ENCODE measurements around the gene SORL1.

DNA sequence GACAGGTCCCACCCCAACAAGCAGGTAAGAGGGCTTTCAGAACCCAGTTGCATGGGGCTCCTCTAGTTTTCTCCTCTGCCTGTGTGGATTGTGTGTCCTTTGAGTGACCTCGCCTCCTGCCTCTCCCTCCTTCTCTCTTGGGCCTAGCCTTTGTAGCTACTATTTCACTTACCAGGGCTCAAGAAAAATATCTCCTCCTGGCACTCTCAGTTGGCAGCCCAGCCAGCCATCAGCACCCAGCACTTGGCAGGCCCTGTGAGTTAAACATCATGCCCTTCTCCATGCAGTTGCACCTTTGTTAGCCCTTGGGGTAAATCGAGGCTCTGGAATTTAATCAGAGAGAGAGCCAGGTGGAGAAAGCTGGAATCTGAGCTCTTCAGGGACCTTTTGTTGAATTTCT, 36.1 kb downstream of the SORL1 start:
- TF ChIP-seq, protein P1, sequence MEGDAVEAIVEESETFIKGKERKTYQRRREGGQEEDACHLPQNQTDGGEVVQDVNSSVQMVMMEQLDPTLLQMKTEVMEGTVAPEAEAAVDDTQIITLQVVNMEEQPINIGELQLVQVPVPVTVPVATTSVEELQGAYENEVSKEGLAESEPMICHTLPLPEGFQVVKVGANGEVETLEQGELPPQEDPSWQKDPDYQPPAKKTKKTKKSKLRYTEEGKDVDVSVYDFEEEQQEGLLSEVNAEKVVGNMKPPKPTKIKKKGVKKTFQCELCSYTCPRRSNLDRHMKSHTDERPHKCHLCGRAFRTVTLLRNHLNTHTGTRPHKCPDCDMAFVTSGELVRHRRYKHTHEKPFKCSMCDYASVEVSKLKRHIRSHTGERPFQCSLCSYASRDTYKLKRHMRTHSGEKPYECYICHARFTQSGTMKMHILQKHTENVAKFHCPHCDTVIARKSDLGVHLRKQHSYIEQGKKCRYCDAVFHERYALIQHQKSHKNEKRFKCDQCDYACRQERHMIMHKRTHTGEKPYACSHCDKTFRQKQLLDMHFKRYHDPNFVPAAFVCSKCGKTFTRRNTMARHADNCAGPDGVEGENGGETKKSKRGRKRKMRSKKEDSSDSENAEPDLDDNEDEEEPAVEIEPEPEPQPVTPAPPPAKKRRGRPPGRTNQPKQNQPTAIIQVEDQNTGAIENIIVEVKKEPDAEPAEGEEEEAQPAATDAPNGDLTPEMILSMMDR (IDR thresholded peaks at IDR 0.05; ENCODE audit: low read length): no peak
- no peak for TF ChIP-seq EZH2 (IDR thresholded peaks at IDR 0.05; ENCODE audit: borderline replicate concordance, low read length)
